Fibroblast of the aortic adventitia (primary cell): Measurements from ENCODE around the gene RHNO1. TPM values are rescaled to one million over a fixed set of nuclear protein-coding genes. Genes with fewer than 3 reads are reported as not detected.

Source experiments
- DNase-seq: peaks from one replicate; pipeline ENCODE4 v3.0.0-alpha.2; 2010; ENCODE audit warnings: low read depth
- H3K4me3 ChIP-seq: 2 replicates; pipeline ENCODE4 v1.5.1; 2011; ENCODE audit warnings: low read depth, mild to moderate bottlenecking, control low read depth, low read length, moderate library complexity
- total RNA-seq: library from RNA; depleted of rRNA; stranded (reverse); fragments of >200 nt; gene quantifications from 2 replicates; pipeline ENCODE4 v1.2.3, GENCODE V29; 2012; ENCODE audit warnings: low replicate concordance
- TF ChIP-seq, protein P1 (sequence below): IDR thresholded peaks from 2 replicates; pipeline ENCODE4 v1.5.1; 2011; ENCODE audit warnings: mild to moderate bottlenecking, low read length, control low read depth, inconsistent platforms; ENCODE audit not compliant: insufficient read depth

RHNO1 gene
- total RNA-seq, 1 donor: 41.4 TPM

DNA sequence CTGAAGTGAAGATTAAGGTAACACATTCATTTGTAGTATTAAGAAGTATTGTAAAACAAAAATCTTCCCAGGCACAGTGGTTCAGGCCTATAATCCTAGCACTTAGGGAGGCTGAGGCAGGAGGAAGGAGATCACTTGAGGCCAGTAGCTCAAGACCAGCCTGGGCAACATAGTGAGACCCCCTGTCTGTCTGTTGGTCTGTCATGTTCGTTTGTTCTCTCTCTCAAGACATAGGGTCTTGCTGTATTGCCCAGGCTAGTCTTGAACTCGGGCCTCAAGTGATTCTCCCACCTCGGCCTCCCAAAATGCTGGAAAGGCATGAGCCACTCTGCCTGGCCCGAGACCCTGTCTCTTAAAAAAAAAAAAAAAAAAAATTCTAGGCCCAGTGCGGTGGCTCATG is 20.4 kb downstream of the RHNO1 start:
- no peak for DNase-seq
- TF ChIP-seq, protein P1, sequence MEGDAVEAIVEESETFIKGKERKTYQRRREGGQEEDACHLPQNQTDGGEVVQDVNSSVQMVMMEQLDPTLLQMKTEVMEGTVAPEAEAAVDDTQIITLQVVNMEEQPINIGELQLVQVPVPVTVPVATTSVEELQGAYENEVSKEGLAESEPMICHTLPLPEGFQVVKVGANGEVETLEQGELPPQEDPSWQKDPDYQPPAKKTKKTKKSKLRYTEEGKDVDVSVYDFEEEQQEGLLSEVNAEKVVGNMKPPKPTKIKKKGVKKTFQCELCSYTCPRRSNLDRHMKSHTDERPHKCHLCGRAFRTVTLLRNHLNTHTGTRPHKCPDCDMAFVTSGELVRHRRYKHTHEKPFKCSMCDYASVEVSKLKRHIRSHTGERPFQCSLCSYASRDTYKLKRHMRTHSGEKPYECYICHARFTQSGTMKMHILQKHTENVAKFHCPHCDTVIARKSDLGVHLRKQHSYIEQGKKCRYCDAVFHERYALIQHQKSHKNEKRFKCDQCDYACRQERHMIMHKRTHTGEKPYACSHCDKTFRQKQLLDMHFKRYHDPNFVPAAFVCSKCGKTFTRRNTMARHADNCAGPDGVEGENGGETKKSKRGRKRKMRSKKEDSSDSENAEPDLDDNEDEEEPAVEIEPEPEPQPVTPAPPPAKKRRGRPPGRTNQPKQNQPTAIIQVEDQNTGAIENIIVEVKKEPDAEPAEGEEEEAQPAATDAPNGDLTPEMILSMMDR: no peak
- no peak overlapping the region for H3K4me3 ChIP-seq

GRCh38 chr12:2900642-2901041 is 23.6 kb downstream of the RHNO1 start:
- TF ChIP-seq, protein P1: no peak
- no peak overlapping the region for H3K4me3 ChIP-seq
- no peak for DNase-seq

DNA sequence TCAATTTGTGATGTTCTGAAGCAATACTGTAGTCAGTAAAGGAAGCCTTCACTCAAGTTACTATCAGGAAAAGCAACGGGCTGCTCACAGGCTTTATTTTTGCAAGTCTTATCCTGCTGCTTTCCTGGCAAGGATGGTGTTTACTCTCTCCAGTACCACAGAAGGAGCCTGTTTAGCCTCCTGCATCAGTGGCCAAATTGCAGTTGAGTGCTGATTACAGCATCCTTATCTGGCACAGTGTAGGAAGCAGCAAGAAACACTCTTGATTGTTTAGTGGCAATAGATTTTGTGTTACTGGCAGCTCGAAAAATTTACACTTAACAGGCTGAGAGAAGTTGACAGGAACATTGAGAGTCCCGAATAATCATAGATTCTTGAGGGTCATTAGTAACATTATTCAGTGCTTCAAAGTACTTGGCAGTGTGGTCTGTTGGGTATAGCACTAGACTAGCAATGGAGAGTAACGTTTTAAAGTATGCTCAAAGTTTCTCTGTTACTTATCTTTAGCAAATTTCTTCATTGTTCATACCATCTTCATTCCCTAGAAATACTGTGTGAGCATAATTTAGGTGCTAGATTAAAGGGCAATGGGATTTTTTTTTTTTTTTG is 25.4 kb downstream of the RHNO1 start:
- DNase-seq: peak; percentile 74
- no peak overlapping the region for H3K4me3 ChIP-seq
- TF ChIP-seq, protein P1: no peak

DNA sequence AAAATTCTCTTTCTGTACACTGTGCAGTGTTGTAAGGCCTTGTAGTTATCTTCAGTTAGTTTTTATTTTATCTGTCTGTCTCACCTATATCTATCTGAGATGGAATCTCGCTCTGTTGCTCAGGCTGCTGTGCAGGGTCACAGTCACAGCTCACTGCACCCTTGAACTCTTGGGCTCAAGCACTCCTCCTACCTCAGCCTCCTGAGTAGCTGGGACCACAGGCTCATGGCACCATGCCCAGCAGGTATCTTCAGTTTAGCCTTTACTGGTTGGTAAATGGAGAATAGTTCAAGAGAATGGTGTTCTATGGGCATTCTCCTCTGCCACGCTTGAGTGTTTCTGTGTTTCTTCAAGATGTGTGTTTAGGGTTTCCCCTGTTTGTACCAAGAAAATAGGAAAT is 27.2 kb downstream of the RHNO1 start:
- H3K4me3 ChIP-seq: no peak overlapping the region
- DNase-seq: no peak
- TF ChIP-seq, protein P1: no peak

- H3K4me3 ChIP-seq: no peak overlapping the region
- TF ChIP-seq, protein P1: no peak
- DNase-seq: no peak
Observed at GRCh38 chr12:2912216-2912575, 35.2 kb downstream of the RHNO1 start.

- no peak for DNase-seq
- no peak overlapping the region for H3K4me3 ChIP-seq
- TF ChIP-seq, protein P1: no peak
Observed at GRCh38 chr12:2919249-2919648, 42.2 kb downstream of the RHNO1 start.

GRCh38 chr12:2922329-2922728 is 45.3 kb downstream of the RHNO1 start:
- TF ChIP-seq, protein P1: no peak
- H3K4me3 ChIP-seq: no peak overlapping the region
- no peak for DNase-seq
